ENCODE data around the gene UQCRC2. TPM values are rescaled to one million over a fixed set of nuclear protein-coding genes. Genes with fewer than 3 reads are reported as not detected.
"Not testable (repeated sequence)": the region's sequence is repeated elsewhere in the genome, so short reads cannot be mapped to it uniquely, and the experiment has no call there.

The UQCRC2 gene
- total RNA-seq, 2 experiments from 2014 or later = 216 to 225 TPM

DNA sequence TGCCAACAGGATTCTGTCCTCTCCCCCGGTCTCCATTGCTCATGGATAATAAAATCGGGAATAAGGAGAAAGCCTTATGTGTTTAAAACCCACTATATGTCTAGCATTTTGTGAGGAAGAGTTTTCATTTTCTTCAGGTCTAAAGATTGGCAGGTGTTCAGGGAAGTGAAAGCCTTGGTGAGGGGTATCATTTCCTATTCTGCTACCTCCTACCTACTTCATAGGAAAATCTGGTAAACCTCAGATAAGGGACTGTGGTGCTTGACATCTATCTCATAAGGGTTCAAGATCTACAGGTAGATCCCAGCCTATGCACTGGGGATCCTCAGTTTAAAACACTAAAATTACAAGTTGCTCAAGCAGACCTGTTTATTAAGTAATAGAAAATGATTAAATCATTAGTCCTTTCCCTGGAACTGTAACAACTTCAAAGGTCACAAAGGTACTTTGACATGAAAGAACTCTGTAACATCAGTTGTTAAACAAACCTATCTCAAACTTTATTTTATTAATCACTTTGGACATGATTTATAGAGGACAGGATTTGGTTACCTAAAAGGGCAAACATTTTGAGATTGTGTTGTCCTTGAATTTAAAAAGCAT, 61.2 kb downstream of the UQCRC2 start:
- DNase-seq = no peak
- Mint-ChIP-seq H3K9me3 (no peaks in the 10 kb centered on the region), H3K4me3 (no peak overlapping the region), H3K27ac (no peak overlapping the region), H3K4me1 (peaks cover 27% of the 10 kb centered on the region), H3K36me3 (ENCODE audit: low read depth) (peaks cover 5% of the 10 kb centered on the region), H3K27me3 (no peaks in the 10 kb centered on the region)
- ChIA-PET POLR2A (interaction anchor here (1.2 kb wide), 1 partner anchor 22 kb away, joined by 3 read pairs; no protein-coding TSS in a partner anchor), CTCF (interaction anchor here (3.2 kb wide), 1 partner anchor 63 kb away, joined by 20 read pairs; no protein-coding TSS in a partner anchor)

- Mint-ChIP-seq H3K4me3 (no peak overlapping the region), H3K9me3 (no peaks in the 10 kb centered on the region), H3K27ac (no peak overlapping the region), H3K36me3 (ENCODE audit: low read depth) (no peaks in the 10 kb centered on the region), H3K4me1 (peaks cover 11% of the 10 kb centered on the region), H3K27me3 (no peaks in the 10 kb centered on the region)
- no peak for DNase-seq
- ChIA-PET POLR2A (interaction anchor here (2.0 kb wide), 1 partner anchor 9 kb away, joined by 9 read pairs; the partner anchor contains the start of gene MOSMO), CTCF (interaction anchor here (1.1 to 3.2 kb wide), 5 partner anchors 9 to 82 kb away, joined by 4 to 20 read pairs (median 5); partner anchors contain the start of gene MOSMO)
Observed at GRCh38 chr16:22016927-22017326, 63.8 kb downstream of the UQCRC2 start.

DNA sequence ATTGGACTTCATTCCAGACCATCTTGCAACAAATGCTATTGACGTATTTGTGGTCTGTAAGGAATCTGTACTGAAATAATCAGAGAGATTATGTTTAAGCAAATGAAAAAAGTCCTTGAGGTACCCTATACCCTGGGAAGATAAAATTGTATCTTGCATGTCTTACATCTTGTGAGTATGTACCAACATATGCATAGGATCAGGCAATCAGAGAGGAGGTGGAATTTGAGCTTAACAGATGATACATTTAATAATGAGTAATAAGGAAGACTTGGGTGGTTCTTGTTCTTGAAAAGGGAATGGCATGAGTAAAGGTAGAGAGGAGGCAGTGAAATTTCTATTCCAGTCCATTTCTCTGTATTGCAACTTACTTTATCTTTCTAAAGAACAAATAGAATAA, 65.4 kb downstream of the UQCRC2 start:
- H3K36me3 Mint-ChIP-seq (ENCODE audit: low read depth) = no peaks in the 10 kb centered on the region
- DNase-seq = no peak
- H3K9me3 Mint-ChIP-seq = no peaks in the 10 kb centered on the region
- ChIA-PET POLR2A (interaction anchor here (2.0 kb wide), 1 partner anchor 10 kb away, joined by 9 read pairs; the partner anchor contains the start of gene MOSMO), CTCF (no interaction called here)
- H3K4me3 Mint-ChIP-seq = no peak overlapping the region
- H3K4me1 Mint-ChIP-seq = peaks cover 10% of the 10 kb centered on the region
- H3K27me3 Mint-ChIP-seq = no peaks in the 10 kb centered on the region
- H3K27ac Mint-ChIP-seq = no peak overlapping the region

DNA sequence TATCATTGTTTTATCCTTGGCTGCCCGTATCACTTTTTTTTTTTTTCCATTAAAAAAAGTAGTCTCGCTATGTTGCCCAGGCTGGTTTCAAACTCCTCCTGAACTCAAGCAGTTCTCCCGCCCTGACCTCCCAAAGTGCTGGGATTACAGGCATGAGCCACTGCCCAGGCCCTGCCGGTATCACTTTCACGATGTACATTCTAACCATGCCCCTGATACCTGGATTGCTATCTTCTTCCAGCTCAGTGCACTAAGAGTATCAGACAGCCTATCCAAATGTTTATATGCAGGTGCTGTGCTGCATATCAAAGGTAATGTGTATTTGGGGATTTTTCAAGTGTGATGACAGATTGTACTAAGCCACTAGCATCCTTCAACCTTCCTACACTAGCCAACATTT, 69.0 kb downstream of the UQCRC2 start:
- Mint-ChIP-seq H3K27me3 (no peaks in the 10 kb centered on the region), H3K9me3 (no peaks in the 10 kb centered on the region), H3K4me1 (peaks cover 9% of the 10 kb centered on the region), H3K4me3 (no peak overlapping the region), H3K27ac (no peak overlapping the region), H3K36me3 (ENCODE audit: low read depth) (no peaks in the 10 kb centered on the region)
- no peak for DNase-seq
- CTCF ChIA-PET = no interaction called here
- POLR2A ChIA-PET = no interaction called here

- ChIA-PET CTCF (no interaction called here), POLR2A (no interaction called here)
- Mint-ChIP-seq H3K27ac (no peak overlapping the region), H3K27me3 (no peaks in the 10 kb centered on the region), H3K4me3 (no peak overlapping the region), H3K9me3 (no peaks in the 10 kb centered on the region), H3K4me1 (peaks cover 15% of the 10 kb centered on the region), H3K36me3 (ENCODE audit: low read depth) (no peaks in the 10 kb centered on the region)
- no peak for DNase-seq
Observed at GRCh38 chr16:22023505-22023904, 70.3 kb downstream of the UQCRC2 start.

DNA sequence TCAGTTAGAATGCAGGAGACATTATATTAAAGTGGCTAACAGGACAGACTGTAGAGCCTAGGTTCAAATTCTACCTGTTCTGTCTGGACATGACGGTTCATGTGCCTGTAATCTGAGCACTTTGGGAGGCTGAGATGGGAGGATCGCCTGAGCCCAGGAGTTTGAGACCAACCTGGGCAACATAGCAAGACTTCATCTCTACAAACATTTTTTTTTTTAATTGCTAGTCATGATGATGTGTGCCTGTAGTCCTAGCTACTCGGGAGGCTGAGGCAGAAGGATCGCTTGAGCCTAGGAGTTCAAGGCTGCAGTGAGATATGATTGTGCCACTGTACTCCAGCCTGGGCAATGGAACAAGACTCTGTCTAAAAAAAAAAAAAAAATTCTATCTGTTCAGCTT, 71.6 kb downstream of the UQCRC2 start:
- POLR2A ChIA-PET; H3K27ac Mint-ChIP-seq; H3K27me3 Mint-ChIP-seq; H3K4me3 Mint-ChIP-seq; DNase-seq; H3K9me3 Mint-ChIP-seq; H3K36me3 Mint-ChIP-seq (ENCODE audit: low read depth): not testable (repeated sequence)
- CTCF ChIA-PET = interaction anchor here (1.8 kb wide), 1 partner anchor 53 kb away, joined by 9 read pairs; no protein-coding TSS in a partner anchor
- H3K4me1 Mint-ChIP-seq = peaks cover 13% of the 10 kb centered on the region

DNA sequence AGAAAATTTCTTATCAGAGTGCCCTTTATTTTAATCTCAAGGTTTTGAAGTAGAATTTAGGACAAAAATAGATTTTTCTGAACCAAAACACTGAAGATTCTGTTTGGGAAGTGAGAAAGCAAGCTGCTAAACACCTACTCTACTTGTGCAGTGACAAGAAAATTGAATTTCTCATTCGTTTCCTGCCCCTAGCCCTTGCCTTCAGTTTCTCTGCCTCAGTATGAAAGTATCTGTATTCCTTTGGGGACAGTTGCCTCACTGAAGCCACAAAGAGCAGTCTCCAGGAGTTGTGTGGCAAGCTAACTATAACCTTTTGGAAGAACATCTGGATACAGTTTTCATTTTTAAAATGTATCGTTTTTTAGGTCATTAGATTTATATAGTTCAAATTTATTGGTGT, 74.5 kb downstream of the UQCRC2 start:
- Mint-ChIP-seq H3K27ac (no peak overlapping the region), H3K36me3 (ENCODE audit: low read depth) (peaks cover 24% of the 10 kb centered on the region), H3K27me3 (no peaks in the 10 kb centered on the region), H3K9me3 (no peaks in the 10 kb centered on the region), H3K4me3 (no peak overlapping the region), H3K4me1 (peaks cover 25% of the 10 kb centered on the region)
- CTCF ChIA-PET = no interaction called here
- DNase-seq = no peak
- POLR2A ChIA-PET = no interaction called here

DNA sequence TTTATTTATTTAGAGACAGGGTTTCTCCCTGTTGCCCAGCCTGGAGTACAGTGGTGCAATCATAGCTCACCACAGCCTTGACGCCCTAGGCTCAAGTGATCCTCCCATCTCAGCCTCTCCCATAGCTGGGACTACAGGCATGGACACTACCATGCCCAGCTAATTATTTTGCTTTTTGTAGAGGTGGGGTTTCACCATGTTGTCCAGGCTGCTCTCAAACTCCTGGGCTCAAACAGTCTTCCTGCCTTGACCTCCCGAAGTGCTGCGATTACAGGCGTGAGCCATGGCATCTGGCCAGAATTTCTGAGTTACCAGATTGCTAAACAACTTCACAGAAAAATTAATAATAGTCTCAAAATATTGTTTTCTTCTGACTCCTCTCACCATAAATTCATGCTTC, 76.5 kb downstream of the UQCRC2 start:
- no peak overlapping the region for H3K4me3 Mint-ChIP-seq
- CTCF ChIA-PET = no interaction called here
- no peak for DNase-seq
- H3K9me3 Mint-ChIP-seq = no peaks in the 10 kb centered on the region
- POLR2A ChIA-PET = no interaction called here
- H3K27ac Mint-ChIP-seq = no peak overlapping the region
- H3K27me3 Mint-ChIP-seq = no peaks in the 10 kb centered on the region
- H3K4me1 Mint-ChIP-seq = peaks cover 31% of the 10 kb centered on the region
- H3K36me3 Mint-ChIP-seq (ENCODE audit: low read depth) = peaks cover 27% of the 10 kb centered on the region

GRCh38 chr16:22030087-22030812, 77.1 kb downstream of the UQCRC2 start:
- H3K4me1 Mint-ChIP-seq = peaks cover 37% of the 10 kb centered on the region
- no peak overlapping the region for H3K4me3 Mint-ChIP-seq
- no peaks in the 10 kb centered on the region for H3K9me3 Mint-ChIP-seq
- H3K27ac Mint-ChIP-seq = no peak overlapping the region
- ChIA-PET CTCF (no interaction called here), POLR2A (no interaction called here)
- H3K27me3 Mint-ChIP-seq = no peaks in the 10 kb centered on the region
- no peak for DNase-seq
- H3K36me3 Mint-ChIP-seq (ENCODE audit: low read depth) = peaks cover 27% of the 10 kb centered on the region

DNA sequence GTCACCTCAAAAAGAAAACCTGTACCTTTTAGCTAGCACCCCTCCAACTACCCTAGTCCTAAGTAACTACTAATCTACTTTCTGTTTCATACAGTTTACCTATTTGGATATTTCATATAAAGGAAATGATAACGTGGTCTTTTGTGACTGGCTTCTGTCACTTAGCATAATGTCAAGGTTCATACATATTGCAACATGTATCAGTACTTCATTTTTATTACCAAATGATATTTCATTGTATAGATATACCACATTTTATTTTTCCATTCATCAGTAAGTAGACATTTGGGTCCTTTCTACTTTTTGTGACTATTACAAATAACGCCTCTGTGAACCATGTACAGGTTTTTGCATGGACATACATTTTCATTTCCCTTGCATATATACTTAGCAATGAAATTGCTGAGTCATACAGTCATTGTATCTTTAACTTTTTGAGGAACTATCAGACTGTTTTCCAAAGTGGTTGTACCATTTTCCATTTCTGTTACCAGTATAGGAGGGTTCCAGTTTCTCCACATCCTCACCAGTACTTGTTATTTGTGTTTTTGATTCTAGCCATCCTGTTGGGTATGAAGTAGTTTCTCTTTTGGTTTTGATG, 78.4 kb downstream of the UQCRC2 start:
- H3K27ac Mint-ChIP-seq = no peak overlapping the region
- CTCF ChIA-PET = interaction anchor here (0.6 to 0.7 kb wide), 2 partner anchors 290 to 377 kb away, joined by 3 read pairs; no protein-coding TSS in a partner anchor

More for the DNA sequence above, 78.4 kb downstream of the UQCRC2 start:
- Mint-ChIP-seq H3K4me1 (peaks cover 38% of the 10 kb centered on the region), H3K4me3 (no peak overlapping the region), H3K36me3 (ENCODE audit: low read depth) (peaks cover 27% of the 10 kb centered on the region), H3K27me3 (no peaks in the 10 kb centered on the region), H3K9me3 (no peaks in the 10 kb centered on the region)
- POLR2A ChIA-PET = no interaction called here
- no peak for DNase-seq

Other genes with a start within 250 kb of the UQCRC2 start
- gene NPIPB4, start 95.6 kb upstream of the UQCRC2 start, total RNA-seq = 100 to 1,000 TPM in 1 of 2 experiments, 10 to 100 TPM in 1; 96.4 to 108 TPM
- gene PDZD9, start 47.8 kb downstream of the UQCRC2 start, total RNA-seq = not detected
- gene MOSMO, start 54.8 kb downstream of the UQCRC2 start, total RNA-seq = 10 to 100 TPM; 12.1 to 13.0 TPM
- under 1 TPM in 1 of 2 experiments, not detected in 1; 0.18 TPM for gene VWA3A, start 139.2 kb downstream of the UQCRC2 start, total RNA-seq
- gene SDR42E2, start 209.1 kb downstream of the UQCRC2 start, total RNA-seq = not detected